NCI-H2107 (cell line): ENCODE data around the gene PCBP3.

Experiments used
- DNase-seq: peaks from one replicate; lab custom pipeline; 2025; lab: John Stamatoyannopoulos, UW

PCBP3 gene

DNA sequence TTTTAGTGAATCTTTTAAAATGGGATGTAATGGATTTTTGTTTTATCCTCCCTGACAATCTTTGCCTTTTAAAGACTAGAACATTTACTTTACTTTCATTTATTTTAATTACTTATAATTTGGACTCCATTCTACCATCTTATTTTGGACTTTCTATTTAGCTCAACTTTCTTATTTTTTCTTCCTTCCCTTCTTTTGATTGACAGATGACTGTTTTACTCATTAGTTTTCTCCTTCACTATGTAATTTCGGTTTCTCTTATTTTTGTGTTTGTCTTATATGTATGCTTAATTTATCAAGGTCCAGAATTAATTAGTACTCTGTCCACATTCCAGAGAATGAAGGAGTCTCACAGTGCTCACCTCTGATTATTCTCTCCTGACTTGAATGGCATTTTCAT lies 109.9 kb downstream of the PCBP3 start:
- no peak for DNase-seq

DNA sequence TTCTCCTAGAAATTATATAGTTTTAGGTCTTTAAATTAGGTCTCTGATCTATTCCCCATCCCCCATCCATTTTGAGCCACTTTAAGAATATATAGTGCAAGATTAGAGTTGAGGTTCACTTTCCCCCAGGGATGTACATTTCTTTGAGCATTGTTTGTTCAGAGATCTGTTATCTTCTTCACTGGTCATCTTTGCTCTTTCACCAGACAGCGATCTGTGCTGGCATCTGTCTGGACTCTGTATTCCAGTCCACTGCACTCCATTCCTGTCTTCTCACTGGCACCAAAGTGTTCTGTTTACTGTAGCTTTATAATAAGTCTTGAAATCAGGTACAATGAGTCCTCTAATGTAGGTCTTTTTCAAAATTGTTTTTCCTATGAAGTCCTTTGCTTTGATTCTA lies 112.5 kb downstream of the PCBP3 start:
- no peak for DNase-seq

DNA sequence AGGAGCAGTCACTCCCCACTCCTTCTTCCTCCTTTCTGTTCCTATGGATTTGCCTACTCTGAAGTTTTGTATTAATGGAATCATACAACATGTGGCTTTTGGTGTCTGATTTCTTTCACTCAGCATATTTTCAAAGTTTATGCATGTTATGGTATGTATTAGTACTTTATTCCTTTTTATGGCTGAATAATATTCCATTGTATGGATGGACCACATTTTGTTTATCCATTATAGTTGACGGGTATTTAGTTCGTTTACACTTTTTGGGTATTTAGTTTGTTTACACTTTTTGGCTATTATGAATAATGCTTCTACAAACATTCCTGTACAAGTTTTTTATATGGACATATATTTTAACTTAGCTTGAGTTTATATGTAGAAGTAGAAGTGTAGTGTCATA lies 113.1 kb downstream of the PCBP3 start:
- DNase-seq = no peak

DNA sequence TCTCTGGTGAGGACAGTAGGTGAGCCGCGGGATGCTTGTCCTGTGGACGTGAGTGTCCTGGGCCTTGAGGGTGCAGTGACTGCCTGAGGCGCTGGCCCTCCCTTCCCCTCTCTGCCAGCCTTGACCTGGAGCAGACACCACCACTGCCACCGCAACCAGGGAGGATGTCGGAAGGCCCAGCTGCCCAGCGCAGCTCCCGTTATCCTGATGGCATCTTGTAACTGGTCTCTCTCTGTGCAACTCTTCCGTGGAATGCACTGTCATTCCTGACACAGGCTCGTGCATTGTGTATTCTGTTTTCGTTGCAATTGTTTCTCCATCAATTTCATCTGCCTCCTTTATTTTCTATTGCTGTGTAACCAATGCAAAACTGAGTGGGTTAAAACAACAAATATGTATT lies 118.2 kb downstream of the PCBP3 start:
- no peak for DNase-seq

DNA sequence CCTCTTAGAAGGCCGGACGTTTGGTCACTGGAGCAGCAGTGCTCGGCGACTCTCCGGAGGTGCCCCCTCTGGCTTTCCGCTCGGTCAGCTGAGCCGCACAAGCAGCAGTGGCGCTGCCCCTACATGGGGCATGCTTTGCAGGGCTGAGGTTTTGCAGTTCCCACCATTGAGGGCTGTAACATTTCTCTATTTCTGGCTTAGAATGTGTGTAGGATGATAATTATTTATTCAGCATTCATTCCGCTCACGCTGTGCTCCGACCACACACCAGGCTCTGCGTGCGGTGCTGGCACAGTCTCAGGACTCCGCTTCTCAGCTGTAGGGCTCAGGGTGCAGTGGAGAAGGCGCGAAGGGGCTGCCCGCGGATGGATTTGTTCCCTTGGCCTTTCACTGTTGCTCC lies 119.5 kb downstream of the PCBP3 start:
- DNase-seq = no peak

DNA sequence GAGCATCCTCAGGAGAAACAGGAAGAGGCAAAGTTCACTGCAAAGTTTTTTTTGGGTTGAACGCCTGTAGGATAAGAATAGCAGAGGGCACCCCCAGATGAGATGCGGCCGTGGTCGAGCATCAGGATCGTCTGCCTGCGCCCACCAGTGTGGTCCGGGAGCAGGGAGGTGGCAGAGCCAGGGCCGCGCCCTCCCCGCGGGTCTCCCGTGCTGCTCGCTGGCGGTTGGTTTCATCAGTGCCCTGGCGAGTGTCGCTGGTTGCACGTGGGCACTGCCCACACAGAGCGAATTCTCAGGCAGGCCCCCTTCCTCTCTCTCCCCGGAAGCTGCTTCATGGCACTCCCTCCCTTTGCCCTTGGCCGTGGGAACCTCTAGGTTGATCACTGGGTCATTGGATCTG lies 120.0 kb downstream of the PCBP3 start:
- no peak for DNase-seq

DNA sequence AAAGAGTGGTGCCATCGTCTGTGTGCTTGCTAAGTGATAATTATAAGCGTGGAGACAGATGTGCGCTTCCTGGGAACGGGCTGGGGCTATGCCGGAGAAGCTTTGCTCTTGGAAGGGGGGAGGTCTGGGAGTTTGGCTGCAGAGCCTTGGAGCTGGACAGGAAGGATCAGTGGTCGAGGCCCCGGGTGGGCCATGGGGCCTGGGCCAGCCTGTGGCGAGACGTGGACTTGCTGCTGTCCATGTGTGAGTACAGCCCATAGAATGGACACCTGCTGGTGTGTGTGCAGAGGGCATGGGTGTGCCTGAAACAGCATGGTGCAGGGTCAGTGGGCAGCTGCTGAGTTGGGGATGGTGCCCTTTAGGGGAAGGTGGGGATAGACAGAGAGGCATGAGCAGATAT lies 121.3 kb downstream of the PCBP3 start:
- DNase-seq = no peak

DNA sequence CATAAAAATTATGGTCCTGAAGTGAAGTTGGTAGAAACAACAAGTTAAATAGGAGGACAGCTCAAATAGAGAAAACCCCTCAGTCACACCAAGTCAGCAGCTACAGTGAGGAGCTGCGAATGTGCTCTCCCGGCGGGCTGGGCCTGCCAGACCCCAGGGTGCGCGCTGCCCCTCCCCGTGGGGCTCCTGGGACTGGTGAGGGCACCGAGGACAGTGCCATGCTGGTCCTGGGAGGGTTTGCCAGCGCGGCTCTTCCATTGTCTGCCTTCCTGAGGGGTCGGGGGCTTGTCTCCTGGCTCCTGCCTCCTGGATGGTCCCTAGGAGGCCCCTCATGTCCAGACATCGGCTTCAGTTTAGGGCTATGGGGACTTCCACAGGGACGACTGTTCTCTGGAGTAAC lies 121.8 kb downstream of the PCBP3 start:
- DNase-seq = no peak

DNA sequence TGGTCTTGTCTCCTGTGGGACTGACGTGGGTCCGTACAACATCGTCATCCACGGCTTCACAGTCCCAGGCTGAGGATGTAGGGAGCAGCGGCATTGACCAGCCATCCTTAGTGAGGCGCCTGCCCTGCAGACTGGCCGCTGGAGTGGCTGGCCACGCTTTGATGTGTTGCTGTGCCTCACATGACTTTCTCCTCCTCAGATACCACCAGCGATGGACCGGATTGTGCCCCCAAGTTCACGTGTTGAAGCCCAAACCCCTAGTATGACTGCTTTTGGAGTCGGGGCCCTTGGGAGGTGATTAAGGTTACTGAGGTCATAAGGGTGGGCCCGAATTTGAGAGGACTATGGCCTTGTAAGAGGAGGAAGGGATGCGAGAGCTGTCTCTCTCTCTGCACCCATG lies 122.5 kb downstream of the PCBP3 start:
- no peak for DNase-seq

DNA sequence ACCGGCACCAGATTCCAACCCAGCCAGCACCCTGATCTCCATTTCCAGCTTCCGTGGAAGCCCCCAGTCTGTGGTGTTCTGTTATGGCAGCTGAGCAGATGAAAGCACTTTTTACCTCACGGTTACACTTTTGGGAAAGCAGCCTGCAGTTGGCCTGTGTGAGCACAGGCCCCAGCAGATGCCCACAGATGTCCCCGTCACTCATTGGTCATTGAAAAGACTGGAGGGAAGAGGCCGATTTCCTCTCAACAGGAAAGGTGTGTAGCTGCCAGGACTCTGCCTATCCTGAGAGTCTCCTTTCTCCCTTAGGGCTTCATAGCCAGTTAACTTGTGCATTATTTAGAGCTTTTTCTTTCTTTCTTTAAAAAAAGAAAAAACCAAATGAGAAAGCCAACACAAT lies 123.0 kb downstream of the PCBP3 start:
- no peak for DNase-seq

DNA sequence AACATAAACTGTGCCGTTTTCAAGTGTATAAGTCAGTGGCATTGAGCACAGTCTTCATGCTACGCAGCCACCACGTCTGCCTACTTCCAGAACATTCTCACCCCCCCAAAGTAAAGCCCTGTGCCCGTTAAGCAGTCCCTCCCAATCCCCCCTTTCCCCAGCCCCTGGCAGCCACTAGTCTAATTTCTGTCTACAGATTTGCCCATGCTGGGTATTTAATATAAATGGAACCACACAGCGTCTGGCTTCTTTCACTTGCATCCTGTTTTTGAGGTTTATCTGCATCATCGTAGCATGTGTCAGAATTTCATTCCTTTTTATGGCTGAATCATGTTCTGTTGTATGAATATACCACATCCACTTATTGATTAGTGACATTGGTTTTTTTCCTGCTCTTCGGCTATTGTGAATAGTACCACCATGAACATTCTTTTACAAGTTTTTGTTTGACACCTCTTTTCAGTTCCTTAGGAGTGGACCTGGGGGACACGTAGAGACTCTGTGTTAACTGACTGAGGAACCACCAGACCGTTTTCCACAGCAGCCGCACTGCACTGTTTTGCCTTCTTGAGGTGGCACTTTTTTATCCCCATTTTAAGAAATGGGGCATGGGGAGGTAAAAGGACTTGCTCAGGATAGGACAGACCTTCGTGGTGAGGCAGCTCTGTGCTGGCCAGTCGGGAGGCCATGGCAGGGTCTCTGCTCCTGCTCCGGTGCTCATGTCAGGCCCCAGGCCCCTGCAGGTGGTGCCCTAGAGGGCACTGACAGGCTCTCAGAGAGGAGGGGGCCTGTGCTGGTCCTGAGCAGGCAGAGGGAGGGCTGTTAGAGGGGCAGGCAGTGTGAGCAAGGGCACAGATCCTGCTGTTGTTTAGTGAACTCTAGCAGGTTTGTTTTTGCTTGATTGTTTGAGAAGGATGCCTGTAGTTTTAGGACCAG lies 123.8 kb downstream of the PCBP3 start:
- DNase-seq = no peak

DNA sequence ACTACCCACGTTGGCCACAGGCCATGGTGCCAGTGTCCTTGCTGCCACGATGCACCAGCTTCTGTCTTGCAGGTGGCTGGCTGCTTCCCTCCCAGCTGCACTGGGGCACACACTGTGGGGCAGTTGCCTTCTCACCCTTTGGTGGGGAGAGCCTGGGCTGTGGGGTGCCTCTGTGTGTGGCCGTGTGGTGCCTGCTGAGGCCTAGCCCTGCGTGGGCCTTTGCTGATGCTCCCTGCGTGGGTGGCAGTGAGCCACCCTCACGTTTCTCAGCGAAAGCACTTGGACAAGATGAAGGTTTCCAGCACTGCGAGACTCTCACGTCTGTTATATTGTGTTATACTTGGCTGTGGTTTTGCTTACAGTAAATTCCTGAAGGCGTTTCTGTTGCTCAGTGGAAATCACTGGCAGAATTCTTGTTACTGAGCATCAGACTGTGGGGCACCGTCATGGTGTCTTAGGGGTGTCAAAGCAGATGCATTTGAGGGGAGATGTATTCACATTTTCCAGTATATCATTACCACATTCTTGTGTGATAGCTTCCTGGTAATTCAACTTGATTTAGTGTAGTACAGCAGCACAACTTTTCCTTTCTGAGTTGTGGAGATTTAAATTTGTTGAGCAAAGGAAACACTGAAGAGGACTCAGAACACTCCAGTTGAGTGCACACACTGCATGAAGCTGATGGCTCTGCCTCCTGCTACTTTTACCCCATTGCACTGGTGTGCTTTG lies 124.7 kb downstream of the PCBP3 start:
- no peak for DNase-seq

DNA sequence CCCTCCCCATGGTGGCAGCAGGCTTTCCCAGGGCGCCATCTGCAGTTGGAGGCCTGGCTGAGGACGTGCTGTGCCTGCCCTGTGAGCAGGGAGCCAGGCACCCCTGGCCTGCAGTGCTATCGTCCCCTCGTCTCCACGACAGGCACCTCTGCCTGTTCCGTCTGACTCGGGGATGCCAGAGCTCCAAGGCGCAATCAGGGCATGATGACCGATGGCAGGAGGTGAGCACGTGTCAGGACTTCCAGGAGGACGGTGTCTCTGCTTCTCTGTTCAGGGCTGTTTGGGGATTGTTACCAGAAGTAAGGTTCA lies 125.2 kb downstream of the PCBP3 start:
- DNase-seq = no peak

DNA sequence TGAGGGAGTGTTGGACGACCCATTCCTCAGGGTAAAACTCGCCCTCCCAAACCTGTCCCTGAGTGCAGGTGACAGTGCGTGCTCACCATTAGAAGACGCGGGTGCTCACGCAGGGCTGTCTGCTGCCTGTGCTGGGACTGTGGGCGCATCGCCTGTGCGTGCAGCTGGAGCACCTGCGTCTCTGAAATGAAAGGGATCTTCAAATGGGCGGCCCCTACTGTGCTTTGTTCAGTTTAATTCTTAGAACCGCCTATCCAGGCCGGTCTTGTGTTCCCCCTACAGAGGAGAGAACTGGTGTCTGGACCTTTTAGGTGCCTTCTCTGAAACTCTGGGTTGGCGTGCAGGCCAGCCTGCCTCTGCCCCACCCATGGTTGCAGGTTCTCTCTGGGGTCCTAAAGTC lies 125.8 kb downstream of the PCBP3 start:
- DNase-seq = no peak

DNA sequence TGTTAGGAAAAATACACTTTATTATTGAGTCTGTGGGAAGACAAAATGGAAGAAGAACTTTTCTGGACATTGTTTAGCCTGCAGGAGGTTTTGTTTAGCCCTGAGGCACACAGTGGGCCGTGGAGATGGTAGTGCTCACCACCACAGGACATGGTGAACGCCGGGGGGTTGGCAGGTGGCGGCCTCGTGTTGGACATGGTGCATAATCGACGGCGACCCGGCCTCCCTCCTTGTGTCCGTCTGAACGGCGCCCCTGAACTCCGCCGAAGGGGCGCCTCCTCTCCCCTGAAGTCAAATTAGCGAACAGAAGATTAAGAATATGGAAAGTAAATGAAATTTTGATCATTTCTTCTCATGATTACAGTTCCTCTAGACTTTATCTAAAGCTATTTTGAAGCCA lies 126.4 kb downstream of the PCBP3 start:
- no peak for DNase-seq

DNA sequence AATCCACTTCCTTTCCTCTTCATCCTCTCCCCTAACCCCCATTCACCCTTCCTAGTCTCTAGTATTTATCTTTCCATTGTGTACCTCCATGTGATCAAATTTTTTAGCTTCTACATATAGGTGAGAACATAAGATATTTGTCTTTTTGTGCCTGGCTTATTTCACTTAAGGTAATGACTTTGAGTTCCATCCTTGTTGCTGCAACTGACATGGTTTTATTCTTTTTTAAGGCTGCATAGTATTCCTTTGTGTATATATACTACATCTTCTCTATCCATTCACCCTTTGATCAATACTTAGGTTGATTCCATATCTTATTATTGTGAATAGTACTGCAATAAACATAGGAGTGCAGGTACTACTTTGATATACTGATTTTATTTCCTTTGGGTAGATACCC lies 128.7 kb downstream of the PCBP3 start:
- no peak for DNase-seq

DNA sequence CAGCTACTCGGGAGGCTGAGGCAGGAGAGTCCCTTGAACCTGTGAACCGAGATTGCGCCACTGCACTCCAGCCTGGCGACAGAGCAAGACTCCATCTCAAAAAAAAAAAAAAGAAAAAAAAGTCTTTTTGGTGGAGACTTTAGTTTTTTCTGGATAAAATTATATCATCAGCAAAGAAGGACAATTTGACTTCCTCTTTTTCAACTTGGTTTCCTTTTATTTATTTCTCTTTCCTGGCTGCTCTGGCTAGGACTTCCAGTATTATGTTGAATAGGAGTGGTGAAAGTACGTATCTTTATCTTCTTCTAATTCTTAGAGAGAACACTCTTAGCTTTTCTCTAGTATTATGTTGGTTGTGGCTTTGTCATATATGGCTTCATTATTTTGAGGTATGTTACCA lies 130.8 kb downstream of the PCBP3 start:
- no peak for DNase-seq

DNA sequence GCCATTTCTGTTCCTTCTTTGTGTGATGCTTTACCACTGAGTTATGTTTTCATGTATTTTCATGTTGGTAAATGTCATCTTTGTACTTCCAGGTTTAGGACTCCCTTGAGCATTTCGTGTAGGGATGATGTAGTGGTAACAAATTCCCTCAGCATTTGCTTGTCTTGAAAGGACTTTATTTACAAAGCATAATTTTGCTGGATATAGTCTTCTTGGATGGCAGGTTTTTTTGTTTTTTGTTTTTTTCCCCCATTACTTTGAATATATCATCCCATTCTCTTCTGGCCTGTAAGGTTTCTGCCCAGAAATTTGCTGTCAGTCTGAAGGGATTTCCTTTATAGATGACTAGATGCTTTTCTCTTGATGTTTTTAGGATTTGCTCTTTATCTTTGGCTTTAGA lies 133.4 kb downstream of the PCBP3 start:
- DNase-seq = no peak

DNA sequence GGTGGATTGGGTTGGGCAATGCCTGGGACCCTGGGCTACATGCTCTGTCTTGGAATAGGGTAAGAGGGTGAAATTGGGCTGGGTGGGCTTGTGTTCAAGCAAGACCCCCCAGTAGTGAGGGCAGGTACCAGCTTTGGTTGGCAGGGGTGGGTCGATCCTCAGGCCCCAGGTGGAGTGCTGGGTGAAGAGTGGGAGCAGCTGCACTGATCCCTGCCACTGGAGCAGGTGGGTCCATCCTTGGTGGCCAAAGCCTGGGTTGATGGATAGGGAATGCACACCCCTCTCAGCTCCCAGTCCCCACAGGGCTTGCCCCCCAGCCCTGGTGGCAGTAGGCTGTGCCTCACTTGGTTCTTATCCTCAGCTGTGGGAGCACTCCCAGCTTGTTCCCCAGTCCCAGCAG lies 135.2 kb downstream of the PCBP3 start:
- DNase-seq = no peak

DNA sequence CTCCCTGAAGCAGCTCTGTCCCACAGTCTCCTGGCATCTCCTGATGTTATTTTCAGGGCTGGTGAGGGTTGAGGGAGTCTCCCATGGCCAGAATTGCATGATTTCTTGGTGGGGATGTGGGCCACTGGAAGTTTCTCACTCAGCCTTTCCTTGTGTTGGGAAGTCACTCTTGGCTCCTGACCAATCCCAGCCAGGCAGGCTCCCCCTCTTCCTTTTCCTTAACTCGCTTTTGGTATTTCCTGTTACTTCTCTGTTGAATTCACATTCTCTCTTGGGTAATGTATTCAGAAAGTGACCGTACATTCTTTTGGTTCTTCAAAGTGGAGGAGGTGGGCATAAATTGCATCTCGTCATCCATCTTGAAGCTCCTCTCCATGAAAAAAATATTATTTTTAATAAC lies 135.7 kb downstream of the PCBP3 start:
- DNase-seq = no peak

DNA sequence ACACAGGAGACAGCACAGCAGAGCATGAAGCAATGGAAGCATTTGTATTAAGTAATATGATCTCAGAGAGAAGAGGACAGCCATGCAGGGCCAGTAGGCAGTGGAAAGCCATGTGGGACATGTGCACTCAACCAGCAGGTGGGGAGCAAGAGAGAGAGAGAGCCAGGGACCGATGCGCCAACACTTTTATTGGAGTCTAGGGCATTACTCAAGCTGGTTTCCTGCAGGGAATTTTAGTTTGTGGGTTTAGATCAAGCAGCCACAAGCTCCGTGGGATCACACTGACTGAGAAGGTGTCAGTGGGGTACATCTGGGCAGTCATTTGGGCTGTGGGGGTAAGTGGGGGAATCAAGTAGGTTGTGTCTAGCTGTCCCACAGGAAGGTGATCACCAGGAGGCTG lies 137.1 kb downstream of the PCBP3 start:
- no peak for DNase-seq

DNA sequence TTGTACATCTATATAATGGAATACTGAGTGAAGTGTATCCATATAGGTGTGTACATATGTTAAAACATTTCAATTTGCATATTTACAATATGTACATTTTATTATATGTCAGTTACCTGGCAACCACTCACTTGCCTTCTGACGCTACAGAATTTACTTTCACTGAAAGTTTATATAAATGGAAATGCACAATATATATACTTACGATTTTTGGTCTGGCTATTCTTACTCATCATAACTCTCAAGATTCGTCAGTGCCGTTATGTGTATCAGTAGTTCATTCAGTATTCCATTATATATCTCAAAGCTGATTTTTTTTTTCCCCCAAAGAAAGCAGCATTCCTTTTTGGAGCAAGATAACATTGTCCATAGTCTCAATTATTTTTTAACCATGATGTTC lies 138.2 kb downstream of the PCBP3 start:
- no peak for DNase-seq

DNA sequence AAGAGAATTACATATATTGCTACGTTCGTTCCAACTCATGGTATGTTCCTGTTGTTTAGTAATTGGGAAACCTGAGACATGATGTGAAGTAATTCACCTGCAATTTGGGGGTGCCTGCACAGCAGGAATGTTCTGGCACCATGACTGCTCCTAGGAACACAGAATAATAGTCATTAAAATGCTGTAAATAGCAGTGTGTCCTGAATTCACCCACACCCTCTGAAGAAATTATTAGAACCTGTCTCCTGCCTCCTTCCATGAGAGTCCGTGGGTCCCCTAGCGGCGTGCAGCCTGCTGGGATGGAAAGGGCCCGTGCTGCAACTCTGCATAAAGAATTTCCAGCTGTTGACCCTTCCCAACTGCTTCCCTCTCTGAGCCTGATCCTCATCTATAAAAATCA lies 143.1 kb downstream of the PCBP3 start:
- DNase-seq = no peak

DNA sequence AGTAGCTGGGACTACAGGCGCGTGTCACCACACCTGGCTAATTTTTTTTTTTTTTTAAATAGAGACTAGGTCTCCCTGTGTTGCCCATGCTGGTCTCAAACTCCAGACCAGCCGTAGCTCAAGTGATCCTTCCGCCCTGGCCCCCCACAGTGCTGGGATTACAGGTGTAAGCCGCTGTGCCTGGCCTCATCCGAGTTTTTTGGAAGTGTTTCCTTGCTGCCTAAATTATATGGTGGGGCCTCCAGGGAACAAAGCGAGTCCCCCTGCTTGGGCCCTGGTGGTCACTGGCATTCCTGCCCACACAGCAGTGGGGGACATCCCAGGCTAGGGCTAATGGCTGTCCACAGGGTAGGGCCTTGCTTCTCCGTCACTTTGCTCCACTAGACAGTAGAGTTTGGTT lies 143.8 kb downstream of the PCBP3 start:
- no peak for DNase-seq
